ENCODE measurements around the gene GRAMD1B.

Gene GRAMD1B

DNA sequence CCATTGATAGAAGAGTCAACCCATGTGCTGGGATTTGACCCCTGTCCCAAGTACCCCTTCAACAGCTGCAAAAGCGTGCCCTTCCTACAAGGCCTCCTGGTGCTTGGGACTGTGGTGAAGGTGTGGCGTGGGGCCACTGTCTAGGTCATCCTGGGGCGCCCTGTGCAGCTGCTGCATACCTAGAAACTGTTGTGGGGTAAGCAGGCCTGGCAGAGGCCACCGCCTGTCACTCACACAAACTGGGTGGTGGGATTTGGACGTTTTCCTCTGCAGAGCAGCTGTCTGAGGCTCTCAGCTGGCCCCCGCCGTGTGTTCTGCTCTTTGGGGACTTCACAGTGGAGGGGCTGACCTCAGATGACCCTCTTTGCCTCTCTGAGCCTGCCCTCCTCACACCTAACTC, 154.7 kb downstream of the GRAMD1B start:
- DNase-seq (ENCODE audit: low read depth in 2 of 2, low spot score in 1 of 2) = no peak

DNA sequence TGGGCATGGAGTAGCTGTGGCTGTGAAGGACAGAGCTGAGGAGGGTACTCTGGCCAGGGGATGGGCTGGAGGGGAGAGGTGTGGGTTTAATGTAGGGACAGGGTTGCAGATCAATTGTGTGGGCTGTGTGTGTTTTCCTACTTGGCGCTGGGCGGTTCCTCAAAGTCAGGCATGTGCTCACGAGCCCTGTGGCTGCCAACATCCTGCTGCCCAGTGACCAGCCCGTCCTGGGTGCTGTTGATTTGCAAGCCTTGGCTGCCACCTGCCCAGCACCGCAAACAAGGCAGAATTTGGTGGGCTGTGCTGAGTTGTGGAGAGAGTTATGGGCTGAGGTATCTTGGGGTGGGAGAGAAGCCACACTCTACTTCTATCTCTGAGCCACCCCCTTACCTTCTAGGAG, 155.1 kb downstream of the GRAMD1B start:
- no peak for DNase-seq (ENCODE audit: low read depth in 2 of 2, low spot score in 1 of 2)

DNA sequence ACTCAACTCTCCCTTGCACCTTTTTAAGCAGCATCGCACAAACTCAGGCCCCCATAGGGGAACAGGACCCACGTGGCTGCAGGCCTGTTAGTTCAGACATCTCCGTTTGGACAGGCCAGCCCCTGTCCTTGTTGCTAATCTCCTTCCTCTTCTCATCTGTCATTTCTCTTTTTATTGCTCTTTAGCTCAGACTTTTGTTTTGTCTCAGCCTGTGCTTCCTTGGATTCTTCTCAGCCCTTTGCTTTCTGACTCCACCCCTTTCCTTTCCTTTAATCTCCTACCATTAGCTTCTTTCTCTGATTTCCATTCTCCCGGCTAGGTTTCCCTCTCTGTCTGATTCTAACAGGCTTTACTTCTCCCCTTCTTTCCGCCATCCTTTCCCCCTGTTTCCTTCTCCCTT, 155.6 kb downstream of the GRAMD1B start:
- no peak for DNase-seq (ENCODE audit: low read depth in 2 of 2, low spot score in 1 of 2)

DNA sequence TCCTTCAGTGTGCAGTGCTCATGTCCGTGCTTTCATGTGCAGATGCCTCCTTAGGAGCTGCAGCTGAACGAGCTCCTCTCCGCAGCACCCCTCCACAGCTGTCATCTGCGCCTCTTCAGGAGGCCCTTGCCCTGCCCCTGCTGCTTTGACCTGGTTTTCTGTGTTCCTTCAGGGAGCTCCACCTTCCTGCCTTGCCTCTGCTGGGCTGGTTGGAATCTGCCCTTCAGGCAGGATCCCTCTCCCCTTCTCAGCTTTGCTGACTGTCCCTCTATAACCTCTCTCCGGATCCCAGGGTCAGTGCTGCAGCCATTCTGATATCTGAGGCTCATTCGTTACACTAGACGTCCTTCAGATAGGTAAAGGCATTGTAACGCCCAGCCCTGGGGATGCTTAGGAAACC, 156.5 kb downstream of the GRAMD1B start:
- DNase-seq (ENCODE audit: low read depth in 2 of 2, low spot score in 1 of 2) = no peak

DNA sequence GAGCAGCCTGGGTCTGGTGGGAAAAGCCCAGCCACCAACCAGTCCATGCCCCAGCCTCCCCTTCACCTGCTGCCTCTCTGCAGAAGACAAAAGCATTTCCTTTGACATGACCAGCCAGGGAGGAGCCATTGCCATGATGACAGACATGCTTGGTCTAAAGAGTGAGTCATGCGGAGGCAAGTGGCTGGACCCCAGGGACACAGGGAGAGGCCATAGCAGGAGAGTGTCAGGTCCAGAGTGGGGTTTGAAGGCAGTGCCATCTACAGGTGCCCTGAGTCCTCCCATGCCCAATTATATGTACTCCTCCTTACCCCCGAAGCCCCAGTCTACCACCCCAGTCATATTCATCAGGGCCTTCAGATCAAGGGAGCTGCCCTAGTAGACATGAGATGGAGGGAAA, 157.0 kb downstream of the GRAMD1B start:
- DNase-seq (ENCODE audit: low read depth in 2 of 2, low spot score in 1 of 2) = no peak

DNA sequence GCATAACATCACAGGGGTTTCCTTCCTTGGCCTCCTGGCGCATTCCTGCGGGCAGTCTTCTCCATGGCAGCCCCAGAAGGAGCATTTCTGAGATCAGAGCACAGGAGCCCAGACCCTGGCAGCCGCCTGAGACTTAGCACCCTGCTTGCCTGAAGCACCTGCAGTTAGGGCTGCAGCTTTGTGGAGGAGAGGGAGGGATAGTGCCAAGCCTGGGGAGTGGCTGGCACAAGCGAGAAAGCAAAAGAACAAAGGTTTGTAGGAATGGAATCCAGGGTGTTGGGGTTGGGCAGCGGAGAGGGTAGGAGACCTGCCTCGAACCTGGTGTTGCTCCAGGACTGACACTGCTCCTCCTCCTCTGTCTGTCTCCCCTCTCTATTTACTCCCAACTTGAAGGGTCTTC, 157.5 kb downstream of the GRAMD1B start:
- DNase-seq (ENCODE audit: low read depth in 2 of 2, low spot score in 1 of 2) = no peak

DNA sequence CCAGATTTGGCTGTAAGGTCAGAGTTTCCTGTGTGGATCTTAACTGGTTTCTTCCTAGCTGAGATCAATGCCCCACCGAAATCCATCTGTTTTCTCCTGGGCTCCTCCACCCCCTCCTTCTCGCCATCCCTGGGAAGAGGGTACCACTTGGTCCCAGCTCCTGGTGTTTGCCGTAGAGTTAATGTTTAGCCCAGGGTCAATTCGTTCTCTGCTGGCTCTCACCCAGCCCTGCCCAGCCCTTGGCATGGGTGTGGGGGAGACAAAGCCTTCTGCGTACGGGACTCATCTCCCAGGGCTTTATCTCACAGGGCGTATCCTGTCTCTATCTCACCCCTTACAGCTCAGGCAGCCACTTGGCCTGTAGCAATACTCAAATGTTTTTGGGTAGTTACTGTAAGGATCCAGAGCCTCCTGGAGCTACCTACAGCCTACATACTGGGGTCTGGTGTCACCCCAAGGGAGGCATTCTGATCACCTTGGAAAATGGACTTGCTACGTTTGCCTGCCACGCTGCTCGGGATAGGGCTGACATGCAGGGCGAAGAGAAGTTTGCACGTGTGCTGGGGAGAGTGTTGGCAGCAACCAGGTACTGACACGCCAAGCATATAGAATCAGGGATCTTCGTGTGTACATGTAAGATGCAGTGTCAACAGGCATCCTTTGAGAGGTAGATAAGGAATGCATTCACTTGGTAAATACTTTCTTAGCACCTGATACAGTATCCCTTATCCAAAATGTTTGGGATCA, 158.2 kb downstream of the GRAMD1B start:
- no peak for DNase-seq (ENCODE audit: low read depth in 2 of 2, low spot score in 1 of 2)

DNA sequence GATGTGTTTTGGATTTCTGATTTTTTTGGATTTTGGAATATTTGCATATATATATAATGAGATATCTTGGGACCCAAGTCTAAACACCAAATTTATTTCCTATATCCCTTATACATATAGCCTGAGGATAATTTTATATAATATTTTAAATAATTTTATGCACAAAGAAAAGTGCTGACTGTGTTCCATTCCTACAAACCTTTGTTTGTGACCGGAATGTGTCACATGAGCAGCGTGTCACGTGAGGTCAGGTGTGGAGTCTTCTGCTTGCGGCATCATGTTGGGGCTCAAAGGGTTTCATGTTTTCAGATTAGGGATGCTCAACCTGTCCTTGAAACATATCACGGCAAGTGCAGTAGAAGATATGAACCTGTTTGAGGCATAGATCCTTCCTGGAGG, 158.8 kb downstream of the GRAMD1B start:
- no peak for DNase-seq (ENCODE audit: low read depth in 2 of 2, low spot score in 1 of 2)

DNA sequence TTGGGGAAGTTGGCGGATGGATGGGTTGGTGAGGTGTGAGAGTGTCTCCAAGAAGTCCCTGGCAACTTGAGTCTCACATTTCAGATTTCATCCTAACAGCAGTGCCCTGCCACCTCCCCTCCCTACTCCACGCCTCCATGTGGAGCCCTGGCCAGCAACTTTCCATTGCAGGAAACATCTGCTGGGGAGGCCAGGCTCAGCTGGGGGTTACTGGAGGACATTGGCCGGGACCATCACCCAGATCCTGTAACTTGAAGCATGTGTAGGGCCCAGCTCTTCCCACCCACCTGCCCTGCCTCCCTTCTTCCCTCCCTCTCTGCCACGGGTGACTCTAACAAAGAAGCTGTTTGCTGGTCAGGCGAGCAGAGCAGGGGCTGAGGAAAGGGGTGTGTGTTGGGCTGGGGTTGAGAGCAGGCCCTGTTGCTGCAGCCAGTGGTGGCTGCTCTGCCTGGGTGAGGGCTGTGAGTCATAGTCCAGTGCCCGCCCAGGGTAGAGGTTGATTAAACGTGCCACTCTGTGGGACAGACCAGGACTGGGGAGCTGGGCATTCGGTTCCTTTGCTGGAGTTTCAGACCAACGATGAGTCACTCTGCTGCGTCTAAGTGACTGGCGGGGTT, 160.3 kb downstream of the GRAMD1B start:
- DNase-seq (ENCODE audit: low read depth in 2 of 2, low spot score in 1 of 2) = no peak

DNA sequence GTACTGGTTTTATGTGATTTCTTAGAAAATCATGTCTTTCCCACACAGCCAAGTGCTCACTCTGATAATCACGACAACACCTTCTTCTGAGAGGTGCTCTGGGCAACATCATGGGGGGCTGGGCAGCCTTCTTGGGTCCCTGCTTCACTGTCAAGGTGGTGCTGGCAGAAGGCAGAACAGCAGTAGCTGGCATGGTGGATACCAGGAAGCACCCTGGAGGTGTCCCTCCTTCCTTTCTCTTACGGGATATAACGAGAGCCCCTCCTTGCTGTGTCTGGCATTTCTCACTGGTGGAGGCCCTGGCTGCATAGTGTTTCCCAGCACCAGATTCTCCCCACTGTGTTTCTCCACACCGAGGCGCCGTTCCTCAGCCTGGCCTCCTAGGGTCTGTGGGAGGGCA, 163.5 kb downstream of the GRAMD1B start:
- no peak for DNase-seq (ENCODE audit: low read depth in 2 of 2, low spot score in 1 of 2)

DNA sequence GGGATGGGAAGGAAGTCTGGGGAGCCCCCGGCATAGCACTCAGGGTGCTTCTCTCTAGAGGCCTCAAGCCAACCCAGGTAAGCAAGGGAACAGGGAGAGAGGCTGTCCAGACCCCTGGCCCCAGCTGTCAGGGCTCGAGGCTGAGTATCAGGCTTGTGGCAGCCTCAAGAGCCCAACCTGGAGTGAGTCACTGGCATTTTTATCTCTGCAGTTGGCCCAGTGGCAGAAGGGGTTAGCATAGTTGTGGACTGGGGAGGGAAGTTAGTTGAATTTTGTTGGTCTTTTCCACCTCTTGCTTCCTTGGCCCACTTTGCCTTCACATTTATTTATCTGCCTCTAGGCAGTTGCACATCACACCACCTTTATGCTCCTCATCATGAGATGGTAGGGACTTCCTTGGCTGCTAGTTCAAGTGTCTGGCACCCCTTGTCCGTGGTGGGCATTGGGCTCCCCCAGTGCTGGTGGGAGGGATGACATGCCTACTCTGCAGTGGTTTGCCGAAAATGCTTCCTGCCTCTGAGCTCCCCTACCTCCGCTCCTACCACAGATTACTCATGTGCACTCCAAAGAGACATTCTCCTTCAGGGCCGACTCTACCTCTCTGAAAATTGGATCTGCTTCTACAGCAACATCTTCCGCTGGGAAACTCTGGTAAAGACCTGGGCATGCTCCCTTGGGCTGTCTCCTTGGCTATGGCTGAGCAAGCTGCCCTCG, 164.3 kb downstream of the GRAMD1B start:
- DNase-seq (ENCODE audit: low read depth in 2 of 2, low spot score in 1 of 2) = no peak

DNA sequence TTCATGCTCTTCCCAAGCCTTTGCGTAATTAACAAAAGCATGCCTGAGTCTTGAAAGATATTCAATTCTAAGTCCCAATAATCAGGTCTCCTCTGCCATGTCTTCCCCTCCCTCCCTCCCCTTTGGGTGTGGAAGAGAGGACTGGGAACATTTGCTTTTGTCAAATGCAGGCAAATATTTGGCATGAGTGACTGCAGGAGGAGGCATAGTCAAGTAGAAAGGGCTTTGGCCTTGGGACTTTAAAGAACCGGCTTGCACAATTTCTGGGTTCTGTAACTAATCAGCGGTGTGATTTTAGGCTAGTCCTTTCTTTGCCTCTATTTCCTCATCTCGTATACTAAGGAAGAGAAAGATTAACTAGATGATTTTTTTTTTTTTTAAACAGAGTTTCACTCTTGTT, 164.9 kb downstream of the GRAMD1B start:
- no peak for DNase-seq (ENCODE audit: low read depth in 2 of 2, low spot score in 1 of 2)

DNA sequence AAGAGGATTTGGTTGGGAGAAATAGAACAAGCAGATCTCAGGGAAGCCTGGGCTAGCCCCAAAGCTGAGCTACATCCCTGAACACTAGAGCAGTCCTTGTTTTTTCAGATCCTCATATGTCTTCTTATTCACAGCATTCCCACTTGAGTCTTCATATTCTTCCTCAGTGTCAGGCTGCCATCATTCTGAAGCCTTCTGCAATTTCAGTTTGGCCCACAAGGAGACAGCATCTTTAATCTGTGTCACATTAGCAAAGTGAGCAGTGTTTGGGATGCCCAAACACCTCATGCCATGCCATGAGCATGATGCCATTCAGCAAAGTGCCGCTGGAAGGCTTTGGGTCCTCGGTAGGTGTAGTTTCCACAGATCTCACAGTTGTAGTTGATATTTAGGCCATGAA, 167.8 kb downstream of the GRAMD1B start:
- DNase-seq (ENCODE audit: low read depth in 2 of 2, low spot score in 1 of 2) = no peak

DNA sequence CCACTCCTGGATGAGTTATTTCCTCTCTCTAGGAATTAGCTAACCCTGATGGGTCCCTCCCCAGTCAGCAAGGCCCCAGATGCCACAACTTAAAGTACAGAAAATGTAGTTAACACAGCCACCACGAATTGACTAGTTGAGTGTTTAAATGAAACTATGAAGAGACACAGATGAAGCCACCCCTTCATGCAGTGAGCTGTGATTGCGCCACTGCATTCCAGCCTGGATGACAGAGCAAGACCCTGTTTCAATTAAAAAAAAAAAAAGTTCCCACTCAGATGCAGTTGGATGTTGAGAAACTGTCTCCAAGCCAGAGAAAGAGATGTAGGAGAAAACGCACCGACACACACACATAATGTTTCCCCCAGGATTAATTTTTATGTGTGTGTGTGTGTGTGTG, 171.1 kb downstream of the GRAMD1B start:
- DNase-seq (ENCODE audit: low read depth in 2 of 2, low spot score in 1 of 2) = no peak

DNA sequence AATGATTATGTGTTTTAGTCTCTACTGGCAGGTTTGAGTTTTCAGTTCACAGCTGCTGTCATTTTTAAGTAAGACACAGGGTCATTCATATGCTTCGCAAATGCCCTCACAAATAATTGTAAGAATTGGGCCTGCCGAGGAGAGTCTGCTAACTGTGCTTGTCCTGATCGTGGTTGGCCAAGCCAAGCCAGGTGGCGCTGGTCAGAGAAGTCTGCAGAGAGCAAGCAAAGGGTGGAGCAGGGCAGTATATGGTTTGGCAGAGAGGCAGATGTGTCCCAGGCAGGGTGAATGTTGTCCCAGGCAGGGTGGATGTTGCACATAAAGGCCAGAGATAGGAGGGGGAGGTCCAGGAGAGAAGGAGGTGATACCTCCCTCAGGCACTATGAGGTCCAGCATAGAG, 171.7 kb downstream of the GRAMD1B start:
- DNase-seq (ENCODE audit: low read depth in 2 of 2, low spot score in 1 of 2) = no peak

DNA sequence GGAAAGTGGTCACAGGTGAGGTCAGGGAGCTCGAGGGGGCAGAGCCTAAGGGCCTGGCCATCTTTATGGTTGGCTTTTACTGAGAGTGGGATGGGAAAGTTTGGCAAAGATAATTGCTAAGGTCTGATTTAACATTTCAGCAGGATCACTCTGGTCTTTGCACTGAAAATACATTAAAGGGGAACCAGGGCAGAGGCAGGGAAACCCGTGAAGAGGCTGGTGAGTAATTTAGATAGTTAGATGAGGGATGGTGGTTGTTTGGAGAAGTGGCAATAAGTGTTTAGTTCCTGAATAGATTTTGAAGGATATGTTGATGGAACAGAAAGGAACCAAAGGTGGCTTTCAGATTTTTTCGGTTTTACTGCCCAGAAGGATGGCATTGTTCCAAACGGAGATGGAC, 173.6 kb downstream of the GRAMD1B start:
- DNase-seq (ENCODE audit: low read depth in 2 of 2, low spot score in 1 of 2) = no peak

DNA sequence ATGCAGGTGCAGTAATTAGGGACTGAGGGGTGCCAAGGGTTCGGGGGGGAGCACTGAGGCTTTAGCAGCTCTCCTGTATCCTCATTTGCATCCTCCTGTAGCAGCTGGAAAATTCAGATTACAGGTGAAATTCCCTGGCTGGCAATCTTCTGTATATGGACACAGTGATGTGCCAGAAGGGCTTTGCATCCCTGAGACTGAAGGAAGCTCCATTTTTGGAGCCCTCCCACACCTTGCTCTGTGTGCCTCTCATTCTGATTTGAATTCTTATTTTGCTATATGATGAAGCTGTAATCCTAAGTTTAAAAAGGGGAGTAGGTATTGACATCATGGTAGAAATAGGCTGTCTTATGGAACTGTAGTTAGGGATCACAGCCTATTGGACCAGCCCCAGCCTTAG, 177.7 kb downstream of the GRAMD1B start:
- no peak for DNase-seq (ENCODE audit: low read depth in 2 of 2, low spot score in 1 of 2)

DNA sequence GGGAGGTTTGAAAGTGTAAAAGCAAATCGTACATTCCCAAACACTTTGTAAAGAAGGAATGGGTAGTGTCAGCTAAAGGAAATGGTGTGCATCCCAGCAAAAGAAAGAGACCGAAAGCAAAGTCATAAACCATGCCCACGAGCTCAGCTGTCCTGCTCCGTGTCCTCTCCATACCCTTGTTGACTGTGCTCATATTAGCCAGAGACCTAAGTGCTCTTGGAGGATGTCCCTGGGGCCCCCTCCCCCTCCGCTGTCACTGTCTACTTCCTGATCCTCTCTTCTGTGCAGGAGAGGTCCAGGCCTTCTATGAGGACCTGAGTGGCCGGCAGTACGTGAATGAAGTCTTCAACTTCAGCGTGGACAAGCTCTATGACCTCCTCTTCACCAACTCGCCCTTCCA, 178.3 kb downstream of the GRAMD1B start:
- DNase-seq (ENCODE audit: low read depth in 2 of 2, low spot score in 1 of 2) = no peak

DNA sequence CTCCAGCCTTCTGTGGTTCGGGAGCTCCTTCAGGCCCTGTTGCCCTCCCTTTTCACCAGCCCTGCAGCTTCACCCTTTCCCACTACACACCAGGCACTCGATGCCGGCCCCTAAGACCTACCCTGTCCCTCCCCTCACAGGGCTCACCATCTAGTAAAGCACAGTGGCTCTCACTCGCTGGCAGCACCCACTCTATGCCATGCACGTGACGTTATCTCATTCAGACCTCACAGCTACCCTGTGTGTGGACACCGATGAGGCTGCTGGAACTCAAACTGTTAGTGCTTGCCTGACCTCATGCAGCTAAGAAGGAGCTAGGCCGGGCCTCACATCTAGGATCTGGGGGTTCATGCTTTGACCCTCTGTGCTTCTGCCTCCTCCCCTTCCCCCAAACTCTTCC, 178.9 kb downstream of the GRAMD1B start:
- DNase-seq (ENCODE audit: low read depth in 2 of 2, low spot score in 1 of 2) = no peak

DNA sequence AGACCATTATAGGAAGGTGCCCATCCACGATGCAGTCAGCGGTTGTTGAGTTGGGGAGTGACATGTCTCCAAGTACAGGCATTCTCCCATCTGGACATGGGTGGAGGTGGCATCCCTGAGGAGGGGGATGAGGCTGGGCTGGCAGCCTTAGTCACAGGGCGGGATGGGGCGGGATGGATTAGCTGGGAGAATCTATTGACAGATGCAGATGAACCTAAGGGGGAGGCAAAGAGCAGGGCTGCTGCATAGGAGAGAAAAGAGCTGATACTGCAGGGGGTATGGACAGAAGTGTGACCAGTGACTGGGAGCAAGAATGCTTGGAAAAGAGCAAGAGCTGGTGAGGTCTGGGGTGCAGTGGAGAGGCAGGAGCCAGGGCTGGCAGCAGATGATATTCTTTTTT, 181.6 kb downstream of the GRAMD1B start:
- no peak for DNase-seq (ENCODE audit: low read depth in 2 of 2, low spot score in 1 of 2)

DNA sequence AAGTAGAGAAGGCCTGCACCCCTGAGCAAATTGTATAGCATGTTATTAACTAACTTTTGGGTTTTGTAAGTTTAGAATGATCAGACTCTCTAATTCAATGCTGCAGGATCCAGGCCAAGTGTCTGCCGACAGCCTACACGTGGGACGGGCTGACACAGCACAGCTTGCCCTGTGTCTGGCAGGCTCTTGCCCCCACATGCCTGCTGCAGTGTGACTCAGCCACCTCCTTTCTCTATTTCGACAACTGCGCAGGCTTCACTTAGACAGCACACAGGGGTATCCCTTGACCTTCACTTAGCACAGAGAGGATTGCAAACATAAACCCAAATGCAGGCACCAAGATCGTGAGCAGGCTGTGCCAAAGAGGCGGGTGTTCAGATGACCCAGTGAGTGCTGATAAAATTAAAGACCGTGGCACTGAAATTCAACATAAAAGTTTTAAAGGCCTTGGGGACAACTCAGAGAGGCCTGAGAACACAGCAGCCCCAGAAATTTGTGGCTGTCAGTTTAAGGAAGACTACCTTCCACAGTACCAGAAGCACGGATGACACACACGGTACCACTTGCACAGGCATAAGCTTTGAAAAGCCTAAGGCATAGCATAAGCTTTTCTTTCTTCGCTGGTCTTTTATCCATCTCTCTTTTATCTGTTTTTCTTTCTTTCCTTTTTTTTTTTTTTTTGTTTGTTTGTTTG, 186.6 kb downstream of the GRAMD1B start:
- DNase-seq (ENCODE audit: low read depth in 2 of 2, low spot score in 1 of 2) = no peak

DNA sequence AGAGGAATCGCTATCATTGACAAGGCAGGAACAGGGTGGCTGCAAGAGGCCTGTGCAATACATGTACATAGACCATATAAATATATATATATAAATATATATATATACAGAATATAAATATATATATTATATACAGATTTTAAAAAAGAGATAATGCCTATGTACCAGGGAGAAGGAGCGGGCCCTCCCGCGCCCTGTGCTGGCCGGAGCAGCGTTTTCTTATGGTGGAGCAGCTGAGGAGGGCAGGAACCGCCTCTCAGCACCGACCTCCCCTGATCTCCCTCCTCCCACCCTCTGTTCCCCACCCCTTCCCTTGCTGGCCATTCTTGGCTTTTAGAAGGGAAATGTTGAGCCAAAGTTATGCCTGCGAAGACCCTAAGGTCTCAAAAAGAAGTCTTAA, 192.5 kb downstream of the GRAMD1B start:
- DNase-seq (ENCODE audit: low read depth in 2 of 2, low spot score in 1 of 2) = no peak
